T-helper 1 cell treated with Interleukin-12 subunit alpha and Interleukin-12 subunit beta and Interleukin-4 antibody, amounts not matched to agents 30 μg/mL and 1 μg/mL, for 36 hours (primary cell): ENCODE data around the gene PML.
A peak's percentile ranks its signal among the peaks of the same experiment; 100 is the strongest.
"Not testable (repeated sequence)": the region's sequence is repeated elsewhere in the genome, so short reads cannot be mapped to it uniquely, and the experiment has no call there.

Source experiments
- H3K27ac Mint-ChIP-seq: one replicate; pipeline ENCODE4 v1.8.0; 2021; ENCODE audit warnings: mild to moderate bottlenecking, mixed read lengths
- H3K27me3 Mint-ChIP-seq: one replicate; pipeline ENCODE4 v1.8.0; 2021; ENCODE audit warnings: low read depth, mixed read lengths
- H3K36me3 Mint-ChIP-seq: one replicate; pipeline ENCODE4 v1.8.0; 2021; ENCODE audit warnings: low read depth, mixed read lengths
- H3K4me1 Mint-ChIP-seq: one replicate; pipeline ENCODE4 v1.8.0; 2021; ENCODE audit warnings: low read depth, mixed read lengths
- H3K4me3 Mint-ChIP-seq: one replicate; pipeline ENCODE4 v1.8.0; 2021; ENCODE audit warnings: mild to moderate bottlenecking, moderate library complexity, mixed read lengths
- H3K9me3 Mint-ChIP-seq: one replicate; pipeline ENCODE4 v1.8.0; 2021; ENCODE audit warnings: mixed read lengths

The PML gene

GRCh38 chr15:74055804-74056203 is 61.3 kb downstream of the PML start:
- H3K27me3 Mint-ChIP-seq: no peaks in the 10 kb centered on the region
- H3K36me3 Mint-ChIP-seq: peaks cover 11% of the 10 kb centered on the region

GRCh38 chr15:74056330-74056729 is 61.8 kb downstream of the PML start:
- H3K27me3 Mint-ChIP-seq: not testable (repeated sequence)

More at GRCh38 chr15:74055804-74056203, 61.3 kb downstream of the PML start:
- Mint-ChIP-seq H3K4me3 (no peak overlapping the region), H3K27ac (no peak overlapping the region), H3K4me1 (peaks cover 13% of the 10 kb centered on the region), H3K9me3 (no peaks in the 10 kb centered on the region)

GRCh38 chr15:74059050-74059833 is 64.7 kb downstream of the PML start:
- H3K27ac Mint-ChIP-seq, H3K4me3 Mint-ChIP-seq, H3K27me3 Mint-ChIP-seq, H3K36me3 Mint-ChIP-seq, H3K9me3 Mint-ChIP-seq: not testable (repeated sequence)
- H3K4me1 Mint-ChIP-seq: peaks cover 11% of the 10 kb centered on the region

More at GRCh38 chr15:74056330-74056729, 61.8 kb downstream of the PML start:
- H3K36me3 Mint-ChIP-seq: peaks cover 11% of the 10 kb centered on the region
- not testable (repeated sequence) for H3K27ac Mint-ChIP-seq, H3K9me3 Mint-ChIP-seq, H3K4me3 Mint-ChIP-seq
- peaks cover 13% of the 10 kb centered on the region for H3K4me1 Mint-ChIP-seq

GRCh38 chr15:74060251-74060650 is 65.7 kb downstream of the PML start:
- Mint-ChIP-seq H3K27me3 (no peaks in the 10 kb centered on the region), H3K9me3 (no peaks in the 10 kb centered on the region), H3K36me3 (peaks cover 9% of the 10 kb centered on the region), H3K4me3 (peak overlapping the region; percentile 23), H3K27ac (no peak overlapping the region), H3K4me1 (peaks cover 8% of the 10 kb centered on the region)

GRCh38 chr15:74062236-74062635 is 67.7 kb downstream of the PML start:
- H3K36me3 Mint-ChIP-seq: peaks cover 9% of the 10 kb centered on the region
- no peak overlapping the region for H3K27ac Mint-ChIP-seq
- no peaks in the 10 kb centered on the region for H3K27me3 Mint-ChIP-seq
- H3K4me1 Mint-ChIP-seq: peaks cover 8% of the 10 kb centered on the region
- H3K9me3 Mint-ChIP-seq: no peaks in the 10 kb centered on the region
- H3K4me3 Mint-ChIP-seq: no peak overlapping the region

GRCh38 chr15:74062671-74063070 is 68.2 kb downstream of the PML start:
- no peaks in the 10 kb centered on the region for H3K27me3 Mint-ChIP-seq

GRCh38 chr15:74063425-74064146 is 69.1 kb downstream of the PML start:
- H3K4me1 Mint-ChIP-seq, H3K36me3 Mint-ChIP-seq, H3K9me3 Mint-ChIP-seq, H3K27ac Mint-ChIP-seq, H3K4me3 Mint-ChIP-seq, H3K27me3 Mint-ChIP-seq: not testable (repeated sequence)

More at GRCh38 chr15:74062671-74063070, 68.2 kb downstream of the PML start:
- H3K27ac Mint-ChIP-seq: no peak overlapping the region
- peaks cover 9% of the 10 kb centered on the region for H3K36me3 Mint-ChIP-seq
- H3K4me3 Mint-ChIP-seq: no peak overlapping the region
- peaks cover 8% of the 10 kb centered on the region for H3K4me1 Mint-ChIP-seq
- no peaks in the 10 kb centered on the region for H3K9me3 Mint-ChIP-seq

- H3K36me3 Mint-ChIP-seq, H3K9me3 Mint-ChIP-seq, H3K4me1 Mint-ChIP-seq, H3K27me3 Mint-ChIP-seq, H3K27ac Mint-ChIP-seq, H3K4me3 Mint-ChIP-seq: not testable (repeated sequence)
Measured at GRCh38 chr15:74064183-74064582, 69.7 kb downstream of the PML start.

GRCh38 chr15:74064822-74065221 is 70.3 kb downstream of the PML start:
- not testable (repeated sequence) for H3K27me3 Mint-ChIP-seq, H3K27ac Mint-ChIP-seq, H3K9me3 Mint-ChIP-seq, H3K4me1 Mint-ChIP-seq, H3K4me3 Mint-ChIP-seq, H3K36me3 Mint-ChIP-seq

- not testable (repeated sequence) for H3K36me3 Mint-ChIP-seq, H3K4me1 Mint-ChIP-seq, H3K27me3 Mint-ChIP-seq, H3K4me3 Mint-ChIP-seq, H3K27ac Mint-ChIP-seq, H3K9me3 Mint-ChIP-seq
Measured at GRCh38 chr15:74065684-74066411, 71.3 kb downstream of the PML start.

- not testable (repeated sequence) for H3K27ac Mint-ChIP-seq, H3K9me3 Mint-ChIP-seq, H3K4me1 Mint-ChIP-seq, H3K4me3 Mint-ChIP-seq, H3K27me3 Mint-ChIP-seq, H3K36me3 Mint-ChIP-seq
Measured at GRCh38 chr15:74071645-74072044, 77.1 kb downstream of the PML start.

GRCh38 chr15:74072132-74072531 is 77.6 kb downstream of the PML start:
- not testable (repeated sequence) for H3K27me3 Mint-ChIP-seq, H3K27ac Mint-ChIP-seq

GRCh38 chr15:74072614-74073337 is 78.3 kb downstream of the PML start:
- not testable (repeated sequence) for H3K4me1 Mint-ChIP-seq, H3K9me3 Mint-ChIP-seq, H3K4me3 Mint-ChIP-seq, H3K27me3 Mint-ChIP-seq, H3K27ac Mint-ChIP-seq, H3K36me3 Mint-ChIP-seq

More at GRCh38 chr15:74072132-74072531, 77.6 kb downstream of the PML start:
- not testable (repeated sequence) for H3K9me3 Mint-ChIP-seq, H3K36me3 Mint-ChIP-seq, H3K4me1 Mint-ChIP-seq, H3K4me3 Mint-ChIP-seq

GRCh38 chr15:74075781-74076180 is 81.3 kb downstream of the PML start:
- H3K27me3 Mint-ChIP-seq, H3K36me3 Mint-ChIP-seq: not testable (repeated sequence)

More at GRCh38 chr15:74075781-74076180, 81.3 kb downstream of the PML start:
- not testable (repeated sequence) for H3K4me1 Mint-ChIP-seq, H3K4me3 Mint-ChIP-seq, H3K27ac Mint-ChIP-seq, H3K9me3 Mint-ChIP-seq
